GM12874 (cell line): ENCODE results near the gene ARHGDIB.

ENCODE experiments used
- CTCF ChIP-seq: IDR thresholded peaks from 2 replicates; pipeline ENCODE4 v1.5.1; 2011; ENCODE audit warnings: low read depth, mild to moderate bottlenecking, control low read depth, low read length, moderate library complexity; ENCODE audit not compliant: insufficient read depth

ARHGDIB gene

GRCh38 chr12:14928931-14929330 is 32.5 kb downstream of the ARHGDIB start:
- TF ChIP-seq CTCF, result no peak

- TF ChIP-seq CTCF, result no peak
Measured at GRCh38 chr12:14927267-14927666, 34.1 kb downstream of the ARHGDIB start.

GRCh38 chr12:14924541-14924940 is 36.9 kb downstream of the ARHGDIB start:
- TF ChIP-seq CTCF, result no peak

- no peak for TF ChIP-seq CTCF
Measured at GRCh38 chr12:14923944-14924343, 37.5 kb downstream of the ARHGDIB start.

GRCh38 chr12:14921218-14921617 is 40.2 kb downstream of the ARHGDIB start:
- TF ChIP-seq CTCF, result no peak

- no peak for TF ChIP-seq CTCF
Measured at GRCh38 chr12:14920475-14921126, 40.8 kb downstream of the ARHGDIB start.

- no peak for TF ChIP-seq CTCF
Measured at GRCh38 chr12:14919455-14919854, 41.9 kb downstream of the ARHGDIB start.
